ENCODE measurements around the gene PALD1. TPM values are rescaled to one million over a fixed set of nuclear protein-coding genes. Genes with fewer than 3 reads are reported as not detected.
"Not testable (repeated sequence)": the region's sequence is repeated elsewhere in the genome, so short reads cannot be mapped to it uniquely, and the experiment has no call there.

The PALD1 gene
- total RNA-seq, 1 donor from 2014 or later: 276 TPM

- no peak for DNase-seq
Observed at GRCh38 chr10:70482982-70483760, 4.6 kb downstream of the PALD1 start.

- not testable (repeated sequence) for DNase-seq
Observed at GRCh38 chr10:70483872-70484271, 5.3 kb downstream of the PALD1 start.

GRCh38 chr10:70487824-70488223 is 9.3 kb downstream of the PALD1 start:
- DNase-seq: no peak

- no peak for DNase-seq
Observed at GRCh38 chr10:70490142-70490541, 11.6 kb downstream of the PALD1 start.

GRCh38 chr10:70491614-70492013 is 13.0 kb downstream of the PALD1 start:
- no peak for DNase-seq

- peak; percentile 45 for DNase-seq
Observed at GRCh38 chr10:70492786-70493659, 14.5 kb downstream of the PALD1 start.

- peak; percentile 49 for DNase-seq
Observed at GRCh38 chr10:70493660-70494234, 15.2 kb downstream of the PALD1 start.

GRCh38 chr10:70494536-70494935 is 16.0 kb downstream of the PALD1 start:
- DNase-seq: peak; percentile 65

- DNase-seq: peak; percentile 44
Observed at GRCh38 chr10:70494966-70495365, 16.4 kb downstream of the PALD1 start.

GRCh38 chr10:70495691-70496261 is 17.2 kb downstream of the PALD1 start:
- no peak for DNase-seq

GRCh38 chr10:70496341-70497119 is 18.0 kb downstream of the PALD1 start:
- DNase-seq: no peak

- DNase-seq: no peak
Observed at GRCh38 chr10:70497120-70497545, 18.6 kb downstream of the PALD1 start.

GRCh38 chr10:70498970-70499835 is 20.6 kb downstream of the PALD1 start:
- DNase-seq: peak; percentile 39

GRCh38 chr10:70499836-70500167 is 21.2 kb downstream of the PALD1 start:
- DNase-seq: peak; percentile 32

GRCh38 chr10:70500368-70500767 is 21.8 kb downstream of the PALD1 start:
- no peak for DNase-seq

GRCh38 chr10:70500812-70501301 is 22.3 kb downstream of the PALD1 start:
- DNase-seq: peak; percentile 97

- no peak for DNase-seq
Observed at GRCh38 chr10:70502406-70502805, 23.8 kb downstream of the PALD1 start.

GRCh38 chr10:70503776-70504175 is 25.2 kb downstream of the PALD1 start:
- peak; percentile 42 for DNase-seq

GRCh38 chr10:70504521-70505358 is 26.2 kb downstream of the PALD1 start:
- no peak for DNase-seq

- DNase-seq: no peak
Observed at GRCh38 chr10:70505908-70506307, 27.3 kb downstream of the PALD1 start.
